HCT116 (cell line): ENCODE data around the gene RWDD4. TPM values are rescaled to one million over a fixed set of nuclear protein-coding genes. Genes with fewer than 3 reads are reported as not detected.

ENCODE experiments used
- ATAC-seq: fragments of 200-7000 bp; cut with Tn5 transposase; 2 replicates; pipeline ENCODE4 v1.9.1; 2020; ENCODE audit warnings: mild to moderate bottlenecking, moderate library complexity
- BruUV-seq: library from RNA; stranded (reverse); fragments of 400-500 nt; replicated peaks from 2 replicates; lab custom pipeline; 2021; lab: Mats Ljungman, UMichigan
- CTCF ChIA-PET: fragments of 300-600 bp; sonication (Branson Sonifier 250); formaldehyde crosslinking; loops from one replicate; lab custom pipeline; 2021; ENCODE audit warnings: antibody characterized with exemption; lab: Charles Lee
- POLR2A ChIA-PET: fragments of 300-600, 350-600 bp; sonication (Branson Sonifier 250); formaldehyde crosslinking; loops from one replicate; lab custom pipeline; 2021; ENCODE audit warnings: antibody characterized with exemption; lab: Charles Lee
- RAD21 ChIA-PET, 2 experiments: fragments of 300-600 bp; sonication (Branson Sonifier 250); formaldehyde crosslinking; loops; one replicate each; lab custom pipeline; 2023; ENCODE audit warnings: low total read pairs in 2 of 2; ENCODE audit not compliant: uncharacterized antibody in 2 of 2, unreplicated experiment in 2 of 2, low non-redundant PET in 1 of 2; lab: Charles Lee
- DNase-seq: peaks from one replicate; pipeline ENCODE4 v3.0.0-alpha.2; 2010; ENCODE audit warnings: low read depth, low spot score
- H2AFZ ChIP-seq: fragments of 200-600 bp; shearing (Covaris generic), sonication (generic); 2 replicates; pipeline ENCODE4 v1.6.1; 2017; ENCODE audit warnings: low read depth, mixed run types, mixed read lengths, antibody characterized with exemption, low read length; ENCODE audit not compliant: poor library complexity, severe bottlenecking
- H3K27ac ChIP-seq: 2 replicates; pipeline ENCODE4 v1.5.1; 2012; ENCODE audit warnings: low read depth, low read length
- H3K27me3 ChIP-seq: fragments of 200-600 bp; sonication (generic); 2 replicates; pipeline ENCODE4 v1.6.1; 2016; ENCODE audit warnings: mixed run types, low read length, mixed read lengths; ENCODE audit not compliant: insufficient read depth
- H3K36me3 ChIP-seq, 2 experiments: fragments of 200-500 bp in 1 of 2; fragments of 200-600 bp in 1 of 2; sonication (Bioruptor generic) in 1 of 2; sonication (generic) in 1 of 2; 2 replicates each; pipeline versions ENCODE4 v1.5.1 to v1.6.1; 2014 to 2016; ENCODE audit warnings: low read length in 2 of 2, inconsistent platforms in 1 of 2, mixed read lengths in 1 of 2, mixed run types in 1 of 2; ENCODE audit not compliant: insufficient read depth in 2 of 2, control insufficient read depth in 1 of 2
- H3K4me1 ChIP-seq, 2 experiments: fragments of 200-600 bp in 1 of 2; sonication (generic) in 1 of 2; 2 replicates each; pipeline versions ENCODE4 v1.5.1 to v1.6.1; 2012 to 2017; ENCODE audit warnings: low read length in 2 of 2, inconsistent platforms in 1 of 2, mild to moderate bottlenecking in 1 of 2, mixed read lengths in 1 of 2, mixed run types in 1 of 2, moderate library complexity in 1 of 2; ENCODE audit not compliant: insufficient read depth in 2 of 2, control insufficient read depth in 1 of 2
- H3K4me2 ChIP-seq: fragments of 200-600 bp; sonication (generic); 2 replicates; pipeline ENCODE4 v1.6.1; 2017; ENCODE audit warnings: mixed run types, low read length, mixed read lengths
- H3K4me3 ChIP-seq, 2 experiments: fragments of 200-600 bp in 1 of 2; sonication (generic) in 1 of 2; replicated peaks in 1 of 2; 2 replicates each; pipeline ENCODE4 v1.5.1; 2011 to 2016; ENCODE audit warnings: low read length in 2 of 2, control low read depth in 1 of 2, low read depth in 1 of 2, mild to moderate bottlenecking in 1 of 2, mixed read lengths in 1 of 2, mixed run types in 1 of 2
- H3K79me2 ChIP-seq: fragments of 200-600 bp; sonication (generic); 2 replicates; pipeline ENCODE4 v1.6.1; 2017; ENCODE audit warnings: mild to moderate bottlenecking, mixed run types, low read length, moderate library complexity, mixed read lengths; ENCODE audit not compliant: insufficient read depth
- H3K9ac ChIP-seq: fragments of 200-600 bp; sonication (generic); 2 replicates; pipeline ENCODE4 v1.6.1; 2016; ENCODE audit warnings: low read length, mixed read lengths
- H3K9me2 ChIP-seq: fragments of 200-600 bp; sonication (generic), shearing (Covaris generic); 2 replicates; pipeline ENCODE4 v1.6.1; 2017; ENCODE audit warnings: mixed run types, mild to moderate bottlenecking, moderate library complexity; ENCODE audit not compliant: insufficient read depth
- H3K9me3 ChIP-seq, 2 experiments: fragments of 200-500 bp in 1 of 2; fragments of 200-600 bp in 1 of 2; sonication (Bioruptor generic) in 1 of 2; sonication (generic) in 1 of 2; 2 replicates each; pipeline ENCODE4 v1.6.1; 2014 to 2017; ENCODE audit warnings: low read length in 2 of 2, mixed read lengths in 2 of 2, inconsistent platforms in 1 of 2, low read depth in 1 of 2, mild to moderate bottlenecking in 1 of 2, mixed run types in 1 of 2, moderate library complexity in 1 of 2; ENCODE audit not compliant: control insufficient read depth in 1 of 2, insufficient read depth in 1 of 2
- H4K20me1 ChIP-seq: fragments of 200-600 bp; sonication (generic), shearing (Covaris generic); 2 replicates; pipeline ENCODE4 v1.6.1; 2017; ENCODE audit warnings: mixed run types, mild to moderate bottlenecking, moderate library complexity; ENCODE audit not compliant: insufficient read depth
- ATF3 ChIP-seq: IDR thresholded peaks from 2 replicates; pipeline ENCODE4 v1.6.1; 2012
- EGR1 ChIP-seq: IDR thresholded peaks from 2 replicates; pipeline ENCODE4 v1.6.1; 2012; ENCODE audit warnings: low read depth
- ELF1 ChIP-seq: IDR thresholded peaks from 2 replicates; pipeline ENCODE4 v1.6.1; 2012; ENCODE audit warnings: low read depth, borderline replicate concordance
- JUND ChIP-seq: IDR thresholded peaks from 2 replicates; pipeline ENCODE4 v1.6.1; 2012
- POLR2A ChIP-seq: IDR thresholded peaks from 2 replicates; pipeline ENCODE4 v1.7.0; 2011; ENCODE audit warnings: borderline replicate concordance; ENCODE audit not compliant: insufficient read depth, insufficient read length; ENCODE audit errors: extremely low read depth
- POLR2AphosphoS5 ChIP-seq: IDR thresholded peaks from 2 replicates; pipeline ENCODE4 v1.6.1; 2011; ENCODE audit warnings: mild to moderate bottlenecking, low read depth, low read length, moderate library complexity
- RAD21 ChIP-seq: IDR thresholded peaks from 2 replicates; pipeline ENCODE4 v1.6.1; 2012; ENCODE audit warnings: low read depth, mild to moderate bottlenecking
- SIN3A ChIP-seq: IDR thresholded peaks from 2 replicates; pipeline ENCODE4 v1.6.1; 2012; ENCODE audit warnings: low read depth
- SP1 ChIP-seq: IDR thresholded peaks from 2 replicates; pipeline ENCODE4 v1.6.1; 2012; ENCODE audit warnings: low read depth
- TCF7L2 ChIP-seq: IDR thresholded peaks from 2 replicates; pipeline ENCODE4 v1.7.0; 2011; ENCODE audit warnings: borderline replicate concordance, inconsistent platforms; ENCODE audit not compliant: insufficient read depth, insufficient read length; ENCODE audit errors: extremely low read depth
- ZBTB33 ChIP-seq: IDR thresholded peaks from 2 replicates; pipeline ENCODE4 v1.6.1; 2011; ENCODE audit warnings: mild to moderate bottlenecking, low read length, moderate library complexity; ENCODE audit not compliant: insufficient replicate concordance; ENCODE audit errors: extremely low read depth
- ZNF274 ChIP-seq: fragments of 200-500 bp; sonication (Bioruptor generic); IDR thresholded peaks from 2 replicates; pipeline ENCODE4 v1.6.1; 2014; ENCODE audit warnings: mild to moderate bottlenecking, low read depth, low read length, inconsistent platforms
- intact Hi-C: fragments of 100-400 bp; cut with micrococcal nuclease; formaldehyde crosslinking; loops from 2 replicates; pipeline ENCODE4 v1.10.0; 2022
- total RNA-seq: library from RNA; stranded (reverse); gene quantifications from one replicate; pipeline ENCODE4 v1.2.1, GENCODE V29; 2021; ENCODE audit not compliant: unreplicated experiment

The RWDD4 gene
- total RNA-seq, 1 experiment from 2014 or later = 11.9 TPM

DNA sequence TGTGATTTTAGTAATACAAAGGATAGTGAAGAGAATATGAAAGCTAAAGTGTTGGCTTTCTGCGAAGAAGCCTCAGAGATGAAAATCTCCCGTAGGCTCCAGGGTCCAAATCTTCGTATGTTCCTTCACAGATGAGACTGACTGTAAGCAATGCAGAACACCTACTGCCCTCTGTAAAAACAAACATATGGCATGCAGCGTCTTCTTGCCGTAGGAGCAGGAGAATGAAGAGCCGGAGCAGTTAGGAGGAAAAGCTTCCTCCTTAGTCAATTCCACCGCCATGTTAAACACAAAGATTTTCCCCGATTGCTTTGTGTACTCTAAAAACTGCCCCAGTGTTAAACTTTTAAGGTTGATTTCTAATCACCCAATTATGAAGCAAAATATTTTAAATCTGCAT lies 22.5 kb downstream of the RWDD4 start:
- no peaks in the 10 kb centered on the region for H4K20me1 ChIP-seq
- intact Hi-C loops = no loop called here
- ATAC-seq (no peak), DNase-seq (no peak)
- no peak overlapping the region for H3K9ac ChIP-seq
- no peaks in the 10 kb centered on the region for H3K9me2 ChIP-seq
- ChIA-PET CTCF (no interaction called here), RAD21 (no interaction called here), POLR2A (no interaction called here)
- H3K27me3 ChIP-seq = no peaks in the 10 kb centered on the region
- H3K36me3 ChIP-seq = no peaks in the 10 kb centered on the region
- no TSS peak for BruUV-seq
- no peak overlapping the region for H3K27ac ChIP-seq
- no peaks in the 10 kb centered on the region for H3K79me2 ChIP-seq
- no peak overlapping the region for H2AFZ ChIP-seq
- H3K4me3 ChIP-seq = no peak overlapping the region
- peaks cover 6 to 12% of the 10 kb centered on the region in 2 experiments; a peak in 3 of 4 replicates for H3K4me1 ChIP-seq
- no peak for TF ChIP-seq JUND
- no peak for TF ChIP-seq RAD21
- no peak for TF ChIP-seq SP1
- no peak for TF ChIP-seq ELF1
- TF ChIP-seq ATF3 = no peak
- no peak for TF ChIP-seq EGR1
- no peak for TF ChIP-seq POLR2A
- TF ChIP-seq ZBTB33 = no peak
- TF ChIP-seq TCF7L2 = no peak
- no peak for TF ChIP-seq SIN3A
- TF ChIP-seq ZNF274 = no peak
- no peak for TF ChIP-seq POLR2AphosphoS5
- no peak overlapping the region for H3K4me2 ChIP-seq
- H3K9me3 ChIP-seq = no peaks in the 10 kb centered on the region
